Kidney (tissue), 14 donors: ENCODE measurements around the gene SURF2. TPM values are rescaled to one million over a fixed set of nuclear protein-coding genes. Genes with fewer than 3 reads are reported as not detected.

Experiments used
- DNase-seq, 5 donors: peaks; one replicate each; pipeline ENCODE4 v3.0.0-alpha.2; 2013 to 2020
- FAIRE-seq: peaks from 2 replicates; lab custom pipeline; 2012; peaks lifted over from hg19 to GRCh38; lab: Jason Lieb, UNC
- H3K27ac ChIP-seq, 2 donors: one replicate each; pipeline ENCODE4 v1.7.0; 2013; ENCODE audit warnings: low read depth in 2 of 2, low read length in 2 of 2, inconsistent platforms in 1 of 2
- H3K27me3 ChIP-seq: one replicate; pipeline ENCODE4 v1.7.1; 2013; ENCODE audit warnings: low read length, inconsistent platforms; ENCODE audit not compliant: control insufficient read depth, insufficient read depth
- H3K36me3 ChIP-seq, 3 donors: one replicate each; pipeline versions ENCODE4 v1.7.0 to v1.7.1; 2013; ENCODE audit warnings: low read length in 3 of 3, control low read depth in 1 of 3, inconsistent platforms in 1 of 3; ENCODE audit not compliant: insufficient read depth in 3 of 3, control insufficient read depth in 2 of 3
- H3K4me1 ChIP-seq, 3 donors: one replicate each; pipeline versions ENCODE4 v1.7.0 to v1.7.1; 2013; ENCODE audit warnings: low read length in 3 of 3, inconsistent platforms in 1 of 3, low read depth in 1 of 3; ENCODE audit not compliant: control insufficient read depth in 2 of 3, insufficient read depth in 2 of 3
- H3K4me3 ChIP-seq, 3 donors: one replicate each; pipeline versions ENCODE4 v1.7.0 to v1.8.1; 2013; ENCODE audit warnings: low read length in 3 of 3, control low read depth in 1 of 3, inconsistent platforms in 1 of 3
- H3K9ac ChIP-seq, 3 donors: one replicate each; pipeline versions ENCODE4 v1.7.0 to v1.7.1; 2013; ENCODE audit warnings: low read length in 3 of 3, control low read depth in 1 of 3, inconsistent platforms in 1 of 3
- H3K9me3 ChIP-seq, 3 donors: one replicate each; pipeline versions ENCODE4 v1.7.0 to v1.7.1; 2013; ENCODE audit warnings: low read length in 3 of 3, control low read depth in 1 of 3, inconsistent platforms in 1 of 3; ENCODE audit not compliant: control insufficient read depth in 2 of 3, insufficient read depth in 1 of 3
- CTCF ChIP-seq: IDR thresholded peaks from 3 replicates; pipeline ENCODE4 v1.5.1; 2012; ENCODE audit warnings: mild to moderate bottlenecking, moderate library complexity, borderline replicate concordance; ENCODE audit not compliant: insufficient read depth; ENCODE audit errors: extremely low read depth
- intact Hi-C: fragments of 100-400 bp; cut with DNase I; formaldehyde crosslinking; loops from one replicate; pipeline ENCODE4 v1.11.1; 2022
- polyA plus RNA-seq: library from polyadenylated mRNA; stranded (reverse); fragments of 350-450 nt; fragmentation: Illumina TruSeq; extraction: RNeasy Lipid Tissue Mini Kit (QIAGEN cat#74804); gene quantifications from one replicate; pipeline ENCODE4 v1.2.3, GENCODE V29; 2014; ENCODE audit warnings: low read depth, low replicate concordance; ENCODE audit not compliant: insufficient read depth
- total RNA-seq: library from RNA; stranded (reverse); fragmentation: NEBNext Ultra II Directional; extraction: Animal tissue kit (Norgen Biotek cat#: 25700); gene quantifications from one replicate; pipeline ENCODE4 v1.2.1, GENCODE V29; 2021
- donor health status: control.
- donor health status: control.
- donor health status: control.
- donor health status: control.
- donor health status: control.
- donor health status: DM: yes; HTN: yes; CAD: no.
- donor health status: Normal renal cell carcinoma (clear cell type).

SURF2 gene
- total and polyA plus RNA-seq, 2 donors from 2014 or later, result 23.5 to 61.2 TPM

- no peak for TF ChIP-seq CTCF
- intact Hi-C loops, result no loop called here
- no peak for DNase-seq
- Histone ChIP-seq H3K36me3 (peaks cover 0 to 3% (median 0%) of the 10 kb centered on the region in 3 donors), H3K4me3 (no peak overlapping the region), H3K9me3 (peaks cover 0 to 4% (median 0%) of the 10 kb centered on the region in 3 donors), H3K9ac (no peak overlapping the region), H3K4me1 (no peaks in the 10 kb centered on the region), H3K27me3 (no peaks in the 10 kb centered on the region), H3K27ac (no peak overlapping the region)
- no peak for FAIRE-seq
Measured at GRCh38 chr9:133384736-133385321, 28.5 kb downstream of the SURF2 start.

GRCh38 chr9:133385452-133385851 is 29.1 kb downstream of the SURF2 start:
- Histone ChIP-seq H3K9ac (no peak overlapping the region), H3K9me3 (peaks cover 0 to 4% (median 0%) of the 10 kb centered on the region in 3 donors), H3K36me3 (peaks cover 0 to 3% (median 0%) of the 10 kb centered on the region in 3 donors), H3K27ac (no peak overlapping the region), H3K4me3 (no peak overlapping the region), H3K27me3 (no peaks in the 10 kb centered on the region), H3K4me1 (no peaks in the 10 kb centered on the region)
- DNase-seq (no peak), FAIRE-seq (no peak)
- intact Hi-C loops, result no loop called here
- no peak for TF ChIP-seq CTCF

GRCh38 chr9:133386338-133386737 is 30.0 kb downstream of the SURF2 start:
- FAIRE-seq, result no peak
- intact Hi-C loops, result no loop called here
- TF ChIP-seq CTCF, result no peak
- DNase-seq, result no peak
- no peak overlapping the region for H3K27ac ChIP-seq
- H3K36me3 ChIP-seq, result peaks cover 0 to 3% (median 0%) of the 10 kb centered on the region in 3 donors
- no peaks in the 10 kb centered on the region for H3K4me1 ChIP-seq
- H3K4me3 ChIP-seq, result no peak overlapping the region
- H3K9me3 ChIP-seq, result peaks cover 0 to 4% (median 0%) of the 10 kb centered on the region in 3 donors
- no peak overlapping the region for H3K9ac ChIP-seq
- no peaks in the 10 kb centered on the region for H3K27me3 ChIP-seq

DNA sequence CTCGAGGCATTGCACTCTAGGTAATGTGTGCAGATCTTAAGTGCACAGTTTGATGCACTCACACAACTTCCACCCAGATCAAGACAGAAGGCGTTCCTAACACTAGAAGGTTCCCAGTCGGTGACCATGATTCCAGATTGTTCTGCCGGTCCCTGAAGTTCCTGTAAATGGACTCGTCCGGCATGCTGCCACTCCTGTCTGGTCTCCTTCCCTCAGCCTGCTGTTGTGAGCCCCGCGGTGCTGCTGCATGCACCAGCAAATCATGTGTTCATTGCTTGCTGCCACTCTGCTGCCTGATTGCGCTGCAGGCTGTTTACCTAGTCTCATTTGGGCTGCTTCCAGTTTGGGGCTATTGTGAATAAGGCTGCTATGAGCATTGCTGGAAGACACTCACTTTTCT is 31.3 kb downstream of the SURF2 start:
- Histone ChIP-seq H3K36me3 (peaks cover 0 to 3% (median 0%) of the 10 kb centered on the region in 3 donors), H3K9ac (no peak overlapping the region), H3K4me1 (no peaks in the 10 kb centered on the region), H3K27ac (no peak overlapping the region), H3K9me3 (peaks cover 0 to 4% (median 0%) of the 10 kb centered on the region in 3 donors), H3K27me3 (no peaks in the 10 kb centered on the region), H3K4me3 (no peak overlapping the region)
- intact Hi-C loops, result no loop called here
- peak in 1 of 5 donors; percentile 39 for DNase-seq
- no peak for TF ChIP-seq CTCF
- FAIRE-seq, result no peak
